ENCODE data around the gene HNRNPK. TPM values are rescaled to one million over a fixed set of nuclear protein-coding genes. Genes with fewer than 3 reads are reported as not detected.

The HNRNPK gene
- total RNA-seq, 1 donor from 2014 or later, result 921 TPM

DNA sequence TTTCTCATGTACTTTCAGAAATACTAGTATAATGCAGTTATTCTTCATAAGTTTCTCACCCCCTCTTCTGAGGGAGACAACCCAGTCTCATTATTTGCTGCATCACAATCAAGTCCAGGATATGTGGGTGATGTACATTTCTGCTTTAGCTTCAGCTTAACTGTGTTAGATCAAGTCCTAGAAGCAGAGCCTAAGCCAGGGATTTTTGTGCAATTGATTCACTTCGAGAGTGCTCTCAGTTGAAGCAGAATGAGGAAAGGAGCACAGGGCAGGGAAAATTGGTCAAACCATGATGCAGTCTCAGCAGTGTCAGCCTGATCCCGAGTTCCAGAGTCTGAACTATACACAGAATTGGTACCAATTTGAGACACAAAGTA, 15.1 kb downstream of the HNRNPK start:
- peaks cover 10% of the 10 kb centered on the region for H3K4me1 Mint-ChIP-seq
- peak overlapping the region; percentile 27 for H3K4me3 Mint-ChIP-seq
- no peak for TF ChIP-seq CTCF (conservative IDR thresholded peaks at IDR 0.05)
- H3K27me3 Mint-ChIP-seq (ENCODE audit: low read depth), result peaks cover 5% of the 10 kb centered on the region
- no peaks in the 10 kb centered on the region for H3K9me3 Mint-ChIP-seq
- peaks cover 14% of the 10 kb centered on the region for H3K36me3 Mint-ChIP-seq (ENCODE audit: low read depth)
- no peak overlapping the region for H3K27ac Mint-ChIP-seq (ENCODE audit: unreplicated experiment)
- peak; percentile 9 for DNase-seq (ENCODE audit: low read depth, low spot score)

- H3K36me3 Mint-ChIP-seq (ENCODE audit: low read depth), result peaks cover 6% of the 10 kb centered on the region
- DNase-seq (ENCODE audit: low read depth, low spot score), result no peak
- H3K9me3 Mint-ChIP-seq, result no peaks in the 10 kb centered on the region
- peaks cover 11% of the 10 kb centered on the region for H3K4me1 Mint-ChIP-seq
- no peak for TF ChIP-seq CTCF (conservative IDR thresholded peaks at IDR 0.05)
- no peak overlapping the region for H3K4me3 Mint-ChIP-seq
- H3K27ac Mint-ChIP-seq (ENCODE audit: unreplicated experiment), result no peak overlapping the region
- H3K27me3 Mint-ChIP-seq (ENCODE audit: low read depth), result peaks cover 5% of the 10 kb centered on the region
These were observed 17.9 kb downstream of the HNRNPK start for GRCh38 chr9:83962165-83962564.

DNA sequence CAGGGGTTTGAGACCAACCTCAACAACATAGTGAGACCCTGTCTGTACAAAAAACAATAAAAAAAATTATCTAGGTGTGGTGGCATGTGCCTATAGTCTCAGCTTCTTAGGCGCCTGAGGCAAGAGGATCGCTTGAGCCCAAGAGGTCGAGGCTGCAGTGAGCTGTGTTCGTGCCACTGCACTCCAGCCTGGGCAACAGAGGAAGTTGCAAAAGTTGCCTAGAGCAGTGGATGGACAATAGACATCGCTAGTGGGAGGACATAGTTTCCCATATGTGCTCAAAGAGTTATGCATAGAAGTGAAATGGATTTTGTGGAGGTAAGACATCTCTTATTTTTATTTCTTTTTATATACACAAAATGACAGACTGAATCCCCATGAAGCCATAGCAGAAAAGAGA, 19.0 kb downstream of the HNRNPK start:
- Mint-ChIP-seq H3K4me3 (peak overlapping the region; percentile 52), H3K27me3 (ENCODE audit: low read depth) (peaks cover 5% of the 10 kb centered on the region), H3K9me3 (no peaks in the 10 kb centered on the region), H3K27ac (ENCODE audit: unreplicated experiment) (no peak overlapping the region), H3K36me3 (ENCODE audit: low read depth) (peaks cover 2% of the 10 kb centered on the region), H3K4me1 (peaks cover 19% of the 10 kb centered on the region)
- TF ChIP-seq CTCF (conservative IDR thresholded peaks at IDR 0.05), result no peak
- no peak for DNase-seq (ENCODE audit: low read depth, low spot score)

DNA sequence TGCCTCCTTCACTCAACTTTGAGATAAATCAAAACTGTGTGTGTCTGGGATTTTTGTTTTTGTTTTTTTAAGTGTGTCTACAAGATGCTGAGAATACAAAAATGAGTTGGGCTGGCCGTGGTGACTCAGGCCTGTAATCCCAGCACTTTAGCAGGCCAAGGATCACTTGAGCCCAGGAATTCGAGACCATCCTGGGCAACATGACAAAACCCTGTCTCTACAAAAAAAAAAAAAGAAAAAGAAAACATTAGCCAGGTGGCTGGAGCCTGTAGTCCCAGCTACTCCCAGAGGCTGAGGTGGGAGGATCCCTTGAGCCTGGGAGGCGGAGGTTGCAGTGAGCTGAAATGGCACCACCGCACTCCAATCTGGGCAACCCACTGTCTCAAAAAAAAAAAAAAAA, 21.0 kb downstream of the HNRNPK start:
- Mint-ChIP-seq H3K4me3 (no peak overlapping the region), H3K9me3 (no peaks in the 10 kb centered on the region), H3K27me3 (ENCODE audit: low read depth) (no peaks in the 10 kb centered on the region), H3K36me3 (ENCODE audit: low read depth) (no peaks in the 10 kb centered on the region), H3K27ac (ENCODE audit: unreplicated experiment) (no peak overlapping the region), H3K4me1 (peaks cover 14% of the 10 kb centered on the region)
- no peak for TF ChIP-seq CTCF (conservative IDR thresholded peaks at IDR 0.05)
- no peak for DNase-seq (ENCODE audit: low read depth, low spot score)

DNA sequence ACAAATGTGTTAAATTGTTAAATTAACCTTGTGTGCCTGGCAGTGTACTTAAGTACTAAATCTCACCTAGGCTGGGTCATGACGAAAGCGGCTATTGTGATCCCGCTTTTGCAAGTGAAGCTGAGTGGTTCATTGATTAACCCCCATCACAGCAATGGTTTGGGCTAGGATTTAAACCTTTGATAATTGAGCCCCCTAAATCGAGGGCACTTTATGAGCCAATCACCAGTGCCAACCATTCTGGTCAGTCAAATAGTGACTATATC, 22.8 kb downstream of the HNRNPK start:
- Mint-ChIP-seq H3K9me3 (no peaks in the 10 kb centered on the region), H3K4me1 (peaks cover 14% of the 10 kb centered on the region), H3K36me3 (ENCODE audit: low read depth) (no peaks in the 10 kb centered on the region), H3K4me3 (peak overlapping the region; percentile 90), H3K27ac (ENCODE audit: unreplicated experiment) (peak overlapping the region; percentile 81), H3K27me3 (ENCODE audit: low read depth) (no peaks in the 10 kb centered on the region)
- TF ChIP-seq CTCF (conservative IDR thresholded peaks at IDR 0.05), result no peak
- no peak for DNase-seq (ENCODE audit: low read depth, low spot score)
